ENCODE results near the gene PHOX2A. TPM values are rescaled to one million over a fixed set of nuclear protein-coding genes. Genes with fewer than 3 reads are reported as not detected.

PHOX2A gene
- total and polyA plus RNA-seq, 2 of the 13 experiments (the other 11 are each of a cell fraction or from before 2014, with no cell fraction given), result not detected

GRCh38 chr11:72293391-72293790 is 49.4 kb upstream of the PHOX2A start:
- Histone ChIP-seq H3K4me1 (ENCODE audit: insufficient read depth, low read length) (no peaks in the 10 kb centered on the region), H3K27me3 (ENCODE audit: control insufficient read depth in 1 of 2, insufficient read depth in 2 of 2, low read length in 2 of 2) (no peaks in the 10 kb centered on the region), H3K36me3 (replicated peaks in 1 of 2; ENCODE audit: control insufficient read depth in 1 of 2, insufficient read depth in 2 of 2, low read length in 2 of 2) (peaks cover 1 to 28% of the 10 kb centered on the region in 2 experiments; a peak in 3 of 5 replicates), H4K20me1 (ENCODE audit: insufficient read depth, low read length) (no peaks in the 10 kb centered on the region), H3K4me2 (ENCODE audit: low read depth, low read length) (no peak overlapping the region), H3K79me2 (ENCODE audit: insufficient read depth, low read length) (no peaks in the 10 kb centered on the region), H3K4me3 (replicated peaks in 1 of 3; ENCODE audit: insufficient read depth in 1 of 3, low read depth in 2 of 3, low read length in 3 of 3) (no peak overlapping the region), H3K9ac (ENCODE audit: insufficient read depth, low read depth, low read length) (no peak overlapping the region), H3K27ac (ENCODE audit: extremely low read length, insufficient read depth, low read length) (no peak overlapping the region), H2AFZ (ENCODE audit: low read length) (no peak overlapping the region), H3K9me3 (ENCODE audit: low read length) (no peaks in the 10 kb centered on the region)
- ChIA-PET CTCF (ENCODE audit: low intra/inter-chr PET ratio, low total read pairs) (no interaction called here), POLR2A (no interaction called here)
- intact Hi-C loops (cut with micrococcal nuclease; ENCODE audit: unreplicated experiment), result no loop called here
- in situ Hi-C loops (cut with HindIII; ENCODE audit: extremely low pct_ligation_motif_present, low pct_unique_long_range_greater_than_20kb), result no loop called here
- 93% methylated on average over 5 of the region's 14 CpGs for WGBS (ENCODE audit: low lambda C conversion rate)
- FAIRE-seq (no peak), DNase-seq (ENCODE audit: low spot score) (no peak), ATAC-seq (no peak)
- no TSS peak for BruUV-seq (replicated peaks)
- TF ChIP-seq ZFYVE20 (CRISPR knock-in tag; IDR thresholded peaks at IDR 0.05; ENCODE audit: borderline replicate concordance, low read depth), result no peak
- TF ChIP-seq SIX4 (CRISPR knock-in tag; IDR thresholded peaks at IDR 0.05), result no peak
- no peak for TF ChIP-seq MLLT10 (CRISPR knock-in tag; IDR thresholded peaks at IDR 0.05)
- no peak for TF ChIP-seq ZNF12 (CRISPR knock-in tag; IDR thresholded peaks at IDR 0.05)
- no peak for TF ChIP-seq SSRP1 (CRISPR knock-in tag; IDR thresholded peaks at IDR 0.05)
- no peak for TF ChIP-seq POLR2AphosphoS5 (IDR thresholded peaks at IDR 0.05; ENCODE audit: low read depth, low read length)
- no peak for TF ChIP-seq PAXIP1 (CRISPR knock-in tag; conservative IDR thresholded peaks at IDR 0.05)
- no peak for TF ChIP-seq THAP9 (CRISPR knock-in tag; IDR thresholded peaks at IDR 0.05; ENCODE audit: borderline replicate concordance)
- TF ChIP-seq CCDC6 (CRISPR knock-in tag; IDR thresholded peaks at IDR 0.05), result no peak
- no peak for TF ChIP-seq CEBPG (CRISPR knock-in tag; IDR thresholded peaks at IDR 0.05)
- no peak for TF ChIP-seq ZFP90 (CRISPR knock-in tag; IDR thresholded peaks at IDR 0.05; ENCODE audit: borderline replicate concordance)
- no peak for TF ChIP-seq BATF2 (CRISPR knock-in tag; IDR thresholded peaks at IDR 0.05)
- no peak for TF ChIP-seq ZNF224 (CRISPR knock-in tag; IDR thresholded peaks at IDR 0.05)
- TF ChIP-seq ZNF543 (CRISPR knock-in tag; IDR thresholded peaks at IDR 0.05), result no peak
- no peak for TF ChIP-seq ZNF687 (CRISPR knock-in tag; IDR thresholded peaks at IDR 0.05)
